Activated CD8-positive, alpha-beta T cell treated with anti-CD3 and anti-CD28 coated beads for 36 hours (primary cell): Measurements from ENCODE around the gene STK4. TPM values are rescaled to one million over a fixed set of nuclear protein-coding genes. Genes with fewer than 3 reads are reported as not detected.

ENCODE experiments used
- ATAC-seq: fragments of 200-7000 bp; cut with Tn5 transposase; one replicate; pipeline ENCODE4 v1.10.0; 2021; ENCODE audit warnings: mild to moderate bottlenecking, moderate library complexity
- CTCF ChIA-PET: fragments of 350-600 bp; sonication (Branson Sonifier 250); formaldehyde crosslinking; loops from one replicate; lab custom pipeline; 2021; ENCODE audit warnings: antibody characterized with exemption; lab: Charles Lee
- POLR2A ChIA-PET: fragments of 350-600 bp; sonication (Branson Sonifier 250); formaldehyde crosslinking; loops from one replicate; lab custom pipeline; 2021; ENCODE audit warnings: antibody characterized with exemption; lab: Charles Lee
- DNase-seq: peaks from one replicate; pipeline ENCODE4 v3.0.0-alpha.2; 2020
- H3K27ac Mint-ChIP-seq: one replicate; pipeline ENCODE4 v1.8.0; 2021; ENCODE audit warnings: mild to moderate bottlenecking, mixed read lengths
- H3K27me3 Mint-ChIP-seq: one replicate; pipeline ENCODE4 v1.8.0; 2021; ENCODE audit warnings: mixed read lengths
- H3K36me3 Mint-ChIP-seq: one replicate; pipeline ENCODE4 v1.8.0; 2021; ENCODE audit warnings: low read depth, mixed read lengths
- H3K4me1 Mint-ChIP-seq: one replicate; pipeline ENCODE4 v1.8.0; 2021; ENCODE audit warnings: low read depth, mixed read lengths
- H3K4me3 Mint-ChIP-seq: one replicate; pipeline ENCODE4 v1.8.0; 2021; ENCODE audit warnings: mild to moderate bottlenecking, moderate library complexity, mixed read lengths
- H3K9me3 Mint-ChIP-seq: one replicate; pipeline ENCODE4 v1.8.0; 2021; ENCODE audit warnings: mixed read lengths
- CTCF ChIP-seq: fragments of 200-600 bp; IDR thresholded peaks from one replicate; pipeline ENCODE4 v1.8.0; 2022; ENCODE audit warnings: antibody characterized with exemption, mild to moderate bottlenecking
- intact Hi-C: fragments of 100-400 bp; cut with micrococcal nuclease; formaldehyde crosslinking; loops from one replicate; pipeline ENCODE4 v1.10.0; 2022
- total RNA-seq, 2 experiments: library from RNA; stranded (reverse); gene quantifications; one replicate each; pipeline ENCODE4 v1.2.3, GENCODE V29; 2021

STK4 gene
- total RNA-seq, 2 experiments from 2014 or later = 154 to 165 TPM

GRCh38 chr20:45124365-45124764 lies 158.1 kb downstream of the STK4 start, which contains the start of gene WFDC12:
TSS of gene WFDC12 (minus strand) at chr20:45124465. CDS start at chr20:45124447, 18 bp downstream.
- ATAC-seq (no peak), DNase-seq (no peak)
- ChIA-PET CTCF (interaction anchor here (1.9 kb wide), 1 partner anchor 14 kb away, joined by 4 read pairs; no protein-coding TSS in a partner anchor), POLR2A (interaction anchor here (0.7 to 1.6 kb wide), 2 partner anchors 38 to 1492 kb away, joined by 3 to 4 read pairs; no protein-coding TSS in a partner anchor)
- Mint-ChIP-seq H3K27ac (no peak within 1 kb of the TSS), H3K36me3 (no peaks in the 10 kb centered on the region), H3K4me1 (no peaks in the 10 kb centered on the region), H3K27me3 (peaks cover 21% of the 10 kb centered on the region), H3K4me3 (no peak within 1 kb of the TSS), H3K9me3 (no peaks in the 10 kb centered on the region)
- TF ChIP-seq CTCF = no peak
- intact Hi-C loops = no loop called here

GRCh38 chr20:45128099-45128498 lies 161.8 kb downstream of the STK4 start:
- no peak for ATAC-seq
- no peak overlapping the region for H3K27ac Mint-ChIP-seq
- DNase-seq = no peak
- H3K4me1 Mint-ChIP-seq = no peaks in the 10 kb centered on the region
- H3K4me3 Mint-ChIP-seq = no peak overlapping the region
- peaks cover 23% of the 10 kb centered on the region for H3K27me3 Mint-ChIP-seq
- no peaks in the 10 kb centered on the region for H3K9me3 Mint-ChIP-seq
- no peak for TF ChIP-seq CTCF
- CTCF ChIA-PET = interaction anchor here (1.2 to 1.6 kb wide), 2 partner anchors 10 to 17 kb away, joined by 3 to 6 read pairs; no protein-coding TSS in a partner anchor
- no peaks in the 10 kb centered on the region for H3K36me3 Mint-ChIP-seq
- POLR2A ChIA-PET = no interaction called here
- intact Hi-C loops = no loop called here

Other genes starting within 250 kb of the STK4 start
- gene KCNK15, start 220.6 kb upstream of the STK4 start, total RNA-seq = under 1 TPM; 0.25 to 0.29 TPM
- gene RIMS4, start 156.0 kb upstream of the STK4 start, total RNA-seq = not detected
- gene YWHAB, start 80.8 kb upstream of the STK4 start, total RNA-seq = 100 to 1,000 TPM; 220 to 226 TPM
- gene PABPC1L, start 56.5 kb upstream of the STK4 start, total RNA-seq = 10 to 100 TPM; 88.4 to 93.8 TPM
- 10 to 100 TPM; 60.5 to 62.4 TPM for gene TOMM34, start 6.1 kb upstream of the STK4 start, total RNA-seq
- gene KCNS1, start 134.6 kb downstream of the STK4 start, total RNA-seq = under 1 TPM; 0.38 to 0.54 TPM
- not detected for gene WFDC5, start 148.7 kb downstream of the STK4 start, total RNA-seq
- not detected for gene WFDC12, start 158.0 kb downstream of the STK4 start, total RNA-seq
- gene PI3, start 208.4 kb downstream of the STK4 start, total RNA-seq = not detected
- gene SEMG1, start 240.5 kb downstream of the STK4 start, total RNA-seq = not detected